H1 (cell line): Measurements from ENCODE around the gene CLUH. TPM values are rescaled to one million over a fixed set of nuclear protein-coding genes. Genes with fewer than 3 reads are reported as not detected.

Source experiments
- CTCF ChIA-PET: fragments of 300-600 bp; sonication (Branson Sonifier 250); formaldehyde crosslinking; loops from one replicate; lab custom pipeline; 2021; ENCODE audit not compliant: partially characterized antibody; lab: Charles Lee
- POLR2A ChIA-PET: fragments of 300-600 bp; sonication (Branson Sonifier 250); formaldehyde crosslinking; loops from one replicate; lab custom pipeline; 2021; ENCODE audit warnings: inconsistent platforms; ENCODE audit not compliant: partially characterized antibody; lab: Charles Lee
- DNase-seq, 2 experiments: peaks; one replicate each; pipeline versions ENCODE4 v3.0.0 to v3.0.0-alpha.2; 2010 to 2022; ENCODE audit warnings: low spot score in 2 of 2, low read depth in 1 of 2, mixed read lengths in 1 of 2
- FAIRE-seq: peaks from 2 replicates; lab custom pipeline; 2011; peaks lifted over from hg19 to GRCh38; lab: Jason Lieb, UNC
- H2AFZ ChIP-seq: 2 replicates; pipeline ENCODE4 v1.8.1; 2012; ENCODE audit warnings: low read length, inconsistent platforms
- H2AK5ac ChIP-seq: 2 replicates; pipeline ENCODE4 v1.6.1; 2013; ENCODE audit warnings: low read depth, low read length
- H2BK120ac ChIP-seq: replicated peaks from 2 replicates; pipeline ENCODE3; 2013; ENCODE audit warnings: low read depth, low read length, inconsistent platforms
- H2BK12ac ChIP-seq: 2 replicates; pipeline ENCODE4 v1.6.1; 2013; ENCODE audit warnings: low read depth, low read length
- H2BK15ac ChIP-seq: 2 replicates; pipeline ENCODE4 v1.6.1; 2013; ENCODE audit warnings: low read length
- H2BK20ac ChIP-seq: 2 replicates; pipeline ENCODE4 v1.6.1; 2013; ENCODE audit warnings: low read length
- H2BK5ac ChIP-seq: 2 replicates; pipeline ENCODE4 v1.6.1; 2013; ENCODE audit warnings: low read depth, low read length
- H3K14ac ChIP-seq: 2 replicates; pipeline ENCODE4 v1.6.1; 2013; ENCODE audit warnings: inconsistent platforms; ENCODE audit not compliant: insufficient read length
- H3K18ac ChIP-seq: 2 replicates; pipeline ENCODE4 v1.6.1; 2013; ENCODE audit warnings: low read length; ENCODE audit errors: extremely low read depth
- H3K23ac ChIP-seq: 2 replicates; pipeline ENCODE4 v1.6.1; 2013; ENCODE audit warnings: inconsistent platforms; ENCODE audit not compliant: insufficient read length
- H3K23me2 ChIP-seq: 2 replicates; pipeline ENCODE4 v1.6.1; 2013; ENCODE audit warnings: low read depth, low read length
- H3K27ac ChIP-seq: 2 replicates; pipeline ENCODE4 v1.6.1; 2011; ENCODE audit warnings: low read depth, low read length, inconsistent platforms
- H3K27me3 ChIP-seq, 4 experiments: replicated peaks in 1 of 4; 1 replicate in 1 of 4; 2 replicates in 3 of 4; pipeline versions ENCODE4 v1.6.1 to v1.8.1; 2011 to 2013; ENCODE audit warnings: low read length in 3 of 4, mild to moderate bottlenecking in 3 of 4, inconsistent platforms in 2 of 4, mixed read lengths in 2 of 4, moderate library complexity in 1 of 4; ENCODE audit not compliant: control insufficient read depth in 3 of 4, insufficient read depth in 3 of 4; ENCODE audit errors: extremely low read depth in 1 of 4
- H3K36me3 ChIP-seq, 4 experiments: 2 replicates each; pipeline versions ENCODE4 v1.6.1 to v1.8.1; 2011 to 2013; ENCODE audit warnings: mild to moderate bottlenecking in 4 of 4, low read length in 3 of 4, moderate library complexity in 2 of 4, control low read depth in 1 of 4, inconsistent platforms in 1 of 4; ENCODE audit not compliant: insufficient read depth in 4 of 4, control insufficient read depth in 2 of 4
- H3K4ac ChIP-seq: replicated peaks from 2 replicates; pipeline ENCODE3; 2013; ENCODE audit warnings: low read length, low read depth, mixed read lengths, inconsistent platforms; ENCODE audit not compliant: insufficient read length
- H3K4me1 ChIP-seq, 4 experiments: replicated peaks in 1 of 4; 1 replicate in 1 of 4; 2 replicates in 3 of 4; pipeline versions ENCODE4 v1.6.1 to v1.8.1; 2011 to 2013; ENCODE audit warnings: low read length in 3 of 4, inconsistent platforms in 2 of 4, mixed read lengths in 1 of 4; ENCODE audit not compliant: insufficient read depth in 4 of 4, control insufficient read depth in 3 of 4
- H3K4me2 ChIP-seq, 2 experiments: 2 replicates each; pipeline versions ENCODE4 v1.6.1 to v1.8.1; 2011 to 2013; ENCODE audit warnings: low read depth in 2 of 2, low read length in 2 of 2, control low read depth in 1 of 2, inconsistent platforms in 1 of 2, mild to moderate bottlenecking in 1 of 2; ENCODE audit not compliant: insufficient read depth in 1 of 2
- H3K4me3 ChIP-seq, 4 experiments: fragments of 200-600, 300-600 bp in 1 of 4; sonication (generic), shearing (Covaris generic), sonication (Bioruptor Twin) in 1 of 4; 2 replicates each; pipeline versions ENCODE4 v1.5.1 to v1.8.1; 2011 to 2016; ENCODE audit warnings: low read length in 4 of 4, low read depth in 3 of 4, control low read depth in 2 of 4, inconsistent platforms in 2 of 4, mild to moderate bottlenecking in 2 of 4, mixed read lengths in 1 of 4, moderate library complexity in 1 of 4; ENCODE audit not compliant: insufficient read depth in 2 of 4; ENCODE audit errors: extremely low read depth in 1 of 4
- H3K56ac ChIP-seq: replicated peaks from 2 replicates; pipeline ENCODE3; 2013; ENCODE audit warnings: low read depth, mild to moderate bottlenecking, mixed read lengths, low read length, inconsistent platforms; ENCODE audit not compliant: insufficient read length
- H3K79me1 ChIP-seq: 2 replicates; pipeline ENCODE4 v1.6.1; 2013; ENCODE audit warnings: low read depth, low read length, control low read depth
- H3K79me2 ChIP-seq, 2 experiments: 2 replicates each; pipeline versions ENCODE4 v1.6.1 to v1.8.1; 2012 to 2013; ENCODE audit warnings: low read length in 2 of 2, mild to moderate bottlenecking in 2 of 2, inconsistent platforms in 1 of 2; ENCODE audit not compliant: insufficient read depth in 2 of 2, control insufficient read depth in 1 of 2
- H3K9ac ChIP-seq, 4 experiments: replicated peaks in 1 of 4; 1 replicate in 1 of 4; 2 replicates in 3 of 4; pipeline versions ENCODE4 v1.6.1 to v1.8.1; 2011 to 2013; ENCODE audit warnings: low read depth in 3 of 4, low read length in 3 of 4, control low read depth in 2 of 4, mild to moderate bottlenecking in 2 of 4, moderate library complexity in 2 of 4, inconsistent platforms in 1 of 4; ENCODE audit errors: extremely low read depth in 1 of 4
- H3K9me3 ChIP-seq, 2 experiments: 2 replicates each; pipeline versions ENCODE4 v1.6.1 to v1.8.1; 2012 to 2013; ENCODE audit warnings: mild to moderate bottlenecking in 2 of 2, moderate library complexity in 2 of 2, control low read depth in 1 of 2, inconsistent platforms in 1 of 2, low read depth in 1 of 2, low read length in 1 of 2, mixed read lengths in 1 of 2; ENCODE audit not compliant: insufficient read depth in 2 of 2
- H4K20me1 ChIP-seq, 2 experiments: replicated peaks in 1 of 2; 2 replicates each; pipeline versions ENCODE3 to v1.8.1; 2011 to 2013; ENCODE audit warnings: inconsistent platforms in 2 of 2, low read length in 2 of 2, mild to moderate bottlenecking in 1 of 2; ENCODE audit not compliant: insufficient read depth in 2 of 2, control insufficient read depth in 1 of 2
- H4K5ac ChIP-seq: 2 replicates; pipeline ENCODE4 v1.6.1; 2013; ENCODE audit warnings: low read length, low read depth, mixed read lengths, inconsistent platforms; ENCODE audit not compliant: insufficient read length
- H4K8ac ChIP-seq: 2 replicates; pipeline ENCODE4 v1.8.0; 2013; ENCODE audit warnings: mild to moderate bottlenecking, moderate library complexity, low read length, inconsistent platforms; ENCODE audit not compliant: insufficient read depth; ENCODE audit errors: extremely low read depth
- H4K91ac ChIP-seq: replicated peaks from 2 replicates; pipeline ENCODE3; 2013; ENCODE audit warnings: low read length, mixed read lengths, inconsistent platforms; ENCODE audit not compliant: insufficient read length
- HDAC2 ChIP-seq, 2 experiments: fragments of 300-600 bp in 1 of 2; sonication (generic) in 1 of 2; IDR thresholded peaks; 2 replicates each; pipeline ENCODE4 v1.6.1; 2011 to 2012; ENCODE audit warnings: low read depth in 2 of 2, low read length in 2 of 2, mild to moderate bottlenecking in 2 of 2, moderate library complexity in 2 of 2, borderline replicate concordance in 1 of 2, inconsistent platforms in 1 of 2
- POLR2AphosphoS5 ChIP-seq: IDR thresholded peaks from 2 replicates; pipeline ENCODE4 v1.6.1; 2011; ENCODE audit warnings: low read depth, low read length
- WGBS, 2 experiments: shearing (Covaris generic) in 1 of 2; methylation state at CpG; one replicate each; pipeline versions ENCODE4 v1.1.6 to v1.1.7; 2013 to 2015; ENCODE audit warnings: low lambda C conversion rate in 2 of 2, mixed read lengths in 2 of 2, inconsistent platforms in 1 of 2, low coverage in 1 of 2, missing lambda C conversion rate in 1 of 2; ENCODE audit not compliant: insufficient replicate concordance in 2 of 2, insufficient coverage in 1 of 2, insufficient read length in 1 of 2; ENCODE audit errors: extremely low coverage in 1 of 2, missing lambda C conversion rate in 1 of 2; 5-methylcytosine and 5-hydroxymethylcytosine counted together
- polyA plus RNA-seq, 7 experiments: library from polyadenylated mRNA; depleted of rRNA in 3 of 7; stranded (reverse) in 5 of 7; unstranded in 2 of 7; fragments of >200 nt in 5 of 7; fragments of 200-250 nt in 2 of 7; gene quantifications; 1 replicate in 5 of 7; 2 replicates in 1 of 7; 4 replicates in 1 of 7; pipeline versions ENCODE4 v1.2.1 to v1.2.3, GENCODE V29; 2011 to 2013; ENCODE audit warnings: missing spikeins in 2 of 7, mixed read lengths in 2 of 7
- total RNA-seq: library from RNA; stranded (reverse); fragmentation: NEBNext Ultra II Directional; extraction: Animal tissue kit (Norgen Biotek cat#: 25700); gene quantifications from 2 replicates; pipeline ENCODE4 v1.2.1, GENCODE V29; 2021

CLUH gene
- total and polyA plus RNA-seq, 2 of the 8 experiments (the other 6 are each of a cell fraction or from before 2014, with no cell fraction given) = 33.6 to 98.6 TPM

DNA sequence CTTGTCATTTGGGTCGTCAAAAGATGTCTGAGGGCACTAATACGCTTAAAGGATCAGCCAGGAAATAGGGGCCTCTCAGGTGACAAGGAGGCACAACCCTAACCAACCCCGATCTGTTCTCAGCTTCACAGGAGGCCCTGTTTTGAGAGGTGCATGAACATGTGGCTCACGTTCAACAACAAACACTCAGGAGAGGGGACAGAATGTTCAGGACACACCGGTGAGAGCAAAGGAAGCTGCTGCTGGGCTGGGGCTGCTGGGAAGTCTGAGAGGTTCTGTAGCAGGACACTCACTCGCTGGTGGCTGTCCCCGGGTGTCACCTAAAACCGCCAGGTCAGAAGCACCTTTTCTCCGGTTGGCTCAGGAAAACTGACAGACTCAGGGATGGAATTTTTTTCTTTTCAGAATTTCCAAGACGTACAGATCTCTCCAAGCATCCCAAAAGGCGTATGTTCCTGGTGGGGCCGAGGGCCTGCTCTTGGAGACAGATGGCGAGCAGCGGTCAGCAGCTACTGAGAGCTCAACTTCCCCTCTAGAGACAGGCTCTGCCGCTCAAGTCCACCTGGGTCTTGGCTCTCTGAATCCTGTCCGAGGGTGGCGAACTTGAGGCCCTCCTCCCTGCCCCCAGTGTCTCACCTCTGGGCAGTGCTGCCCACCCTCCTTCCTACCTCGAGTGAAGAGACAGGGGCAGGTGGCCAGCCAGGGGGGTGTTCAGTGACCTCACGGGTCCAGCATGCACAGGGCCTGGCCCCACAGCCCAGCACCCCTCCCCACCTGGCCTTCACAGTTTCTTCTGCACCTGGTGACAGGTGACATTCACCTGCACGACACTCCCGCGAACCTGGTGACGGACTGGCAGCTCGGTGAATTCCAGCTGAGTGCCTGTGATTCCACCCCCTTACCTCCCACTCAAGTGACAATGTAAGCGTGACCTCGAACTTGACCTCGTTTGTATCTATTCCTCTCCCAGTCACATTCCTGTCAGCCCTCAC is 22.9 kb downstream of the CLUH start:
- H2BK5ac ChIP-seq = no peak overlapping the region

More for the DNA sequence above, 22.9 kb downstream of the CLUH start:
- no peaks in the 10 kb centered on the region; the same call in 1 of the 2 replicates for H3K79me1 ChIP-seq
- H4K8ac ChIP-seq = no peak overlapping the region
- H2BK15ac ChIP-seq = no peak overlapping the region
- peaks cover 0 to 28% (median 4%) of the 10 kb centered on the region in 4 experiments; a peak in 4 of 8 replicates for H3K36me3 ChIP-seq
- 86% methylated on average over 25 of the region's 27 CpGs; no CpG with 5 or more reads in 1 of the 2 experiments for WGBS, 2 experiments
- H2AK5ac ChIP-seq = no peak overlapping the region
- peaks cover 0 to 6% of the 10 kb centered on the region in 2 experiments for H4K20me1 ChIP-seq
- no peak overlapping the region for H3K56ac ChIP-seq
- no peak overlapping the region for H3K23ac ChIP-seq
- no peak overlapping the region for H3K4me2 ChIP-seq
- H4K5ac ChIP-seq = no peak overlapping the region
- DNase-seq = peak in 1 of 2 experiments; percentile 51
- no peak overlapping the region for H3K27ac ChIP-seq
- H2BK20ac ChIP-seq = no peak overlapping the region
- no peak overlapping the region for H3K4ac ChIP-seq
- H3K79me2 ChIP-seq = no peaks in the 10 kb centered on the region
- POLR2A ChIA-PET = interaction anchor here (0.6 to 3.4 kb wide), 6 partner anchors 9 to 287 kb away, joined by 3 to 16 read pairs (median 3); no protein-coding TSS in a partner anchor
- H3K4me1 ChIP-seq = peaks cover 0 to 7% (median 0%) of the 10 kb centered on the region in 4 experiments; a peak in 2 of 7 replicates
- no peak for FAIRE-seq
- H2AFZ ChIP-seq = no peak overlapping the region
- no peak overlapping the region for H2BK120ac ChIP-seq
- no peaks in the 10 kb centered on the region for H3K23me2 ChIP-seq
- TF ChIP-seq HDAC2 (IDR thresholded peaks at IDR 0.05; ENCODE audit: borderline replicate concordance in 1 of 2, low read depth in 2 of 2, low read length in 2 of 2) = no peak
- peak; percentile 16; the same call in 1 of the 2 replicates for TF ChIP-seq POLR2AphosphoS5
- H3K4me3 ChIP-seq = no peak overlapping the region
- H2BK12ac ChIP-seq = no peak overlapping the region
- no peak overlapping the region for H3K9ac ChIP-seq
- H3K18ac ChIP-seq = no peak overlapping the region
- H4K91ac ChIP-seq = no peak overlapping the region
- CTCF ChIA-PET = interaction anchor here (0.6 to 4.3 kb wide), 6 partner anchors 8 to 273 kb away, joined by 3 to 30 read pairs (median 4); no protein-coding TSS in a partner anchor
- no peaks in the 10 kb centered on the region for H3K9me3 ChIP-seq
- H3K27me3 ChIP-seq = no peaks in the 10 kb centered on the region
- H3K14ac ChIP-seq = no peak overlapping the region
